ENCODE data around the gene ABCA3. TPM values are rescaled to one million over a fixed set of nuclear protein-coding genes. Genes with fewer than 3 reads are reported as not detected.
"Not testable (repeated sequence)": the region's sequence is repeated elsewhere in the genome, so short reads cannot be mapped to it uniquely, and the experiment has no call there.

Gene ABCA3
- total RNA-seq, 1 experiment from 2014 or later: 9.0 TPM

DNA sequence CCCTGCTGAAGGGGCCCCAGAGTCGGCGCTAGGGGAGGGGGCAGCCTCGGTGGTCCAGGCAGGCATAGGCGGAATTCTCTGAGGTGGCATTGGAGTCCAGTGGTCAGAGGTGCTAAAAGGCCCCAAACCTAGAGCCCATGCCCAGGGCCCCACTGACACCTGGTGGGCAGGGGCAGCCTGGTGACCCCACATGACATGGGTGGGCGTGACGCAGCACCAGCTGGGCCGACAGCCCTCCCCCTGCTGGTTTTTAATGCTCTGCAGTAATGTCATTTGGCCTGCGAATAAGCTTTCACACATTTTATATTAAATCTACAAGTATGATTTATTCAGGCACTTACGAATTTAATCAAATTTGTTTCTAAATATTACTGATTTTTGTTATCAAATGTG lies 70.5 kb downstream of the ABCA3 start:
- ChIA-PET POLR2A (ENCODE audit: low non-redundant PET) (no interaction called here), CTCF (no interaction called here)
- intact Hi-C loops (cut with micrococcal nuclease; ENCODE audit: unreplicated experiment): no loop called here
- Histone ChIP-seq H3K27ac (ENCODE audit: low read depth, low read length, poor library complexity, severe bottlenecking) (no peak overlapping the region), H3K36me3 (ENCODE audit: insufficient read depth, low read length, poor library complexity, severe bottlenecking) (peaks cover 11% of the 10 kb centered on the region), H3K4me3 (ENCODE audit: low read depth, low read length, poor library complexity, severe bottlenecking) (no peak overlapping the region), H3K27me3 (replicated peaks; ENCODE audit: insufficient read depth, low read depth, low read length, poor library complexity) (no peaks in the 10 kb centered on the region), H3K9me3 (ENCODE audit: low read depth, low read length, poor library complexity, severe bottlenecking) (no peaks in the 10 kb centered on the region), H3K4me1 (ENCODE audit: insufficient read depth, low read length, poor library complexity, severe bottlenecking) (peaks cover 13% of the 10 kb centered on the region)
- BruUV-seq (replicated peaks): no TSS peak
- TF ChIP-seq CTCF (conservative IDR thresholded peaks at IDR 0.05; ENCODE audit: low read depth, low read length) (no peak), EZH2 (IDR thresholded peaks at IDR 0.05; ENCODE audit: borderline replicate concordance, low read depth, low read length, poor library complexity, severe bottlenecking) (no peak)
- DNase-seq (ENCODE audit: low spot score): no peak

DNA sequence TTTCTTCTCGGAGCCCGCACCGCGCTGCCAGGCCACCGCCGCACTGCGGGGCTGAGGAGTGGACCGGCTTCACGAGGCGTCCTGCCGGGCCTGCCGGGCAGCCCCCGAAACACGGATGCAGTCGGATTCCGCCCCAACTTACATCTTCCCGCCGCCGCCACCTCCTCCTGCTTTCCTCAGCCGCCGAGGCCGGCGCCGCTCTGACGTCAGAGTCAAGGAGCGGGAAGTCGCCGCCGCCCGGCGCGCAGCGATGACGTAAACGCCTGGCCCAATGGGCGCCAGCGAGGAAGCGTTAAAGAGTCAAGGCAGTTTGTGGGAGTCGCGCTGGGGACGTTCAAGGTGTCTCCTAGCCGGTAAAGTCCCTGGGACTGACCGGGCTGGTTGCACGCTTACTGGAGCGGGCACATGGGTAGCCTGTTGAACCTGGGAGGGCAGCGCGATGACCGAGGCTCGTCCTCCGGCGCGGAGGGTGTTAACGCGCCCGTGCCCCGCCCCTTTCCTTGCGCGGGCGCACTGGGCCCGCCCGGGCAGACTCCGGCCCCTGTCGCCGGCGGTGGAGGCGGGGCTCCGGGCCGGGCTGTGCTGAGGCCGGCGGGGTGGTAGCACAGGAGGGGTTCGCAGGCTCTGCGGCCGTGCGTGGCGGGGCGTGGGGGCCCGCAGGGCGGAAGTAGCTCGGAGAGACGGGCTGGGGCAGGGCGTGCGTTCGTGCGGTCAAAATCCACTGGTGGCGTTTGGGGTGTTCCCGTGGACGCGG lies 72.4 kb downstream of the ABCA3 start, which contains the start of gene RNPS1:
Gene RNPS1 (minus strand): TSS at position 214 of the 754 bp plus-strand sequence. CDS start 3,483 bp downstream, outside the sequence.
- CTCF ChIA-PET: interaction anchor here (0.6 kb wide), 2 partner anchors 70 to 252 kb away, joined by 3 to 4 read pairs; no protein-coding TSS in a partner anchor
- intact Hi-C loops (cut with micrococcal nuclease; ENCODE audit: unreplicated experiment): loop anchor here (10.0 kb wide), 1 partner anchor 237 kb away; no protein-coding TSS in a partner anchor

GRCh38 chr16:2267505-2267912 lies 73.0 kb downstream of the ABCA3 start:
- intact Hi-C loops (cut with micrococcal nuclease; ENCODE audit: unreplicated experiment): loop anchor here (10.0 kb wide), 1 partner anchor 237 kb away; no protein-coding TSS in a partner anchor

More for the DNA sequence above, 72.4 kb downstream of the ABCA3 start, which contains the start of gene RNPS1:
- H3K4me3 ChIP-seq (ENCODE audit: low read depth, low read length, poor library complexity, severe bottlenecking): peak within 1 kb of the TSS; percentile 76
- H3K4me1 ChIP-seq (ENCODE audit: insufficient read depth, low read length, poor library complexity, severe bottlenecking): peaks cover 13% of the 10 kb centered on the region
- peak within 1 kb of the TSS; percentile 96 for H3K27ac ChIP-seq (ENCODE audit: low read depth, low read length, poor library complexity, severe bottlenecking)
- TF ChIP-seq CTCF (conservative IDR thresholded peaks at IDR 0.05; ENCODE audit: low read depth, low read length) (no peak), EZH2 (IDR thresholded peaks at IDR 0.05; ENCODE audit: borderline replicate concordance, low read depth, low read length, poor library complexity, severe bottlenecking) (no peak)
- H3K36me3 ChIP-seq (ENCODE audit: insufficient read depth, low read length, poor library complexity, severe bottlenecking): peaks cover 29% of the 10 kb centered on the region
- no TSS peak for BruUV-seq (replicated peaks)
- DNase-seq (ENCODE audit: low spot score): peak; percentile 97
- no peaks in the 10 kb centered on the region for H3K27me3 ChIP-seq (replicated peaks; ENCODE audit: insufficient read depth, low read depth, low read length, poor library complexity)
- POLR2A ChIA-PET (ENCODE audit: low non-redundant PET): no interaction called here
- no peaks in the 10 kb centered on the region for H3K9me3 ChIP-seq (ENCODE audit: low read depth, low read length, poor library complexity, severe bottlenecking)

GRCh38 chr16:2266887-2267286 lies 73.6 kb downstream of the ABCA3 start:
- POLR2A ChIA-PET (ENCODE audit: low non-redundant PET); BruUV-seq (replicated peaks); DNase-seq (ENCODE audit: low spot score); CTCF ChIA-PET; H3K27me3 ChIP-seq (replicated peaks; ENCODE audit: insufficient read depth, low read depth, low read length, poor library complexity); H3K9me3 ChIP-seq (ENCODE audit: low read depth, low read length, poor library complexity, severe bottlenecking): not testable (repeated sequence)
- H3K36me3 ChIP-seq (ENCODE audit: insufficient read depth, low read length, poor library complexity, severe bottlenecking): peaks cover 41% of the 10 kb centered on the region
- peaks cover 13% of the 10 kb centered on the region for H3K4me1 ChIP-seq (ENCODE audit: insufficient read depth, low read length, poor library complexity, severe bottlenecking)
- peak overlapping the region; percentile 96 for H3K27ac ChIP-seq (ENCODE audit: low read depth, low read length, poor library complexity, severe bottlenecking)
- peak overlapping the region; percentile 76 for H3K4me3 ChIP-seq (ENCODE audit: low read depth, low read length, poor library complexity, severe bottlenecking)
- intact Hi-C loops (cut with micrococcal nuclease; ENCODE audit: unreplicated experiment): loop anchor here (10.0 kb wide), 1 partner anchor 238 kb away; no protein-coding TSS in a partner anchor

More at GRCh38 chr16:2267505-2267912, 73.0 kb downstream of the ABCA3 start:
- CTCF ChIA-PET; BruUV-seq (replicated peaks); H3K9me3 ChIP-seq (ENCODE audit: low read depth, low read length, poor library complexity, severe bottlenecking); H3K27me3 ChIP-seq (replicated peaks; ENCODE audit: insufficient read depth, low read depth, low read length, poor library complexity); DNase-seq (ENCODE audit: low spot score); POLR2A ChIA-PET (ENCODE audit: low non-redundant PET): not testable (repeated sequence)
- Histone ChIP-seq H3K27ac (ENCODE audit: low read depth, low read length, poor library complexity, severe bottlenecking) (peak overlapping the region; percentile 96), H3K36me3 (ENCODE audit: insufficient read depth, low read length, poor library complexity, severe bottlenecking) (peaks cover 34% of the 10 kb centered on the region), H3K4me3 (ENCODE audit: low read depth, low read length, poor library complexity, severe bottlenecking) (peak overlapping the region; percentile 76), H3K4me1 (ENCODE audit: insufficient read depth, low read length, poor library complexity, severe bottlenecking) (peaks cover 13% of the 10 kb centered on the region)

GRCh38 chr16:2263026-2263425 lies 77.5 kb downstream of the ABCA3 start:
- BruUV-seq (replicated peaks); DNase-seq (ENCODE audit: low spot score); H3K9me3 ChIP-seq (ENCODE audit: low read depth, low read length, poor library complexity, severe bottlenecking); H3K4me3 ChIP-seq (ENCODE audit: low read depth, low read length, poor library complexity, severe bottlenecking); CTCF ChIA-PET; POLR2A ChIA-PET (ENCODE audit: low non-redundant PET); H3K27ac ChIP-seq (ENCODE audit: low read depth, low read length, poor library complexity, severe bottlenecking); H3K4me1 ChIP-seq (ENCODE audit: insufficient read depth, low read length, poor library complexity, severe bottlenecking); H3K27me3 ChIP-seq (replicated peaks; ENCODE audit: insufficient read depth, low read depth, low read length, poor library complexity): not testable (repeated sequence)
- peaks cover 79% of the 10 kb centered on the region for H3K36me3 ChIP-seq (ENCODE audit: insufficient read depth, low read length, poor library complexity, severe bottlenecking)
- intact Hi-C loops (cut with micrococcal nuclease; ENCODE audit: unreplicated experiment): loop anchor here (10.0 kb wide), 1 partner anchor 242 kb away; no protein-coding TSS in a partner anchor
